PC-3 (cell line): Measurements from ENCODE around the gene CAMK4. TPM values are rescaled to one million over a fixed set of nuclear protein-coding genes. Genes with fewer than 3 reads are reported as not detected.

Source experiments
- ATAC-seq: fragments of 200-7000 bp; cut with Tn5 transposase; 2 replicates; pipeline ENCODE4 v1.9.1; 2020; ENCODE audit warnings: mild to moderate bottlenecking, moderate library complexity
- BruUV-seq: library from RNA; stranded (reverse); fragments of 400-500 nt; replicated peaks from 2 replicates; lab custom pipeline; 2021; lab: Mats Ljungman, UMichigan
- CTCF ChIA-PET: fragments of 300-600 bp; sonication (Branson Sonifier 250); formaldehyde crosslinking; loops from one replicate; lab custom pipeline; 2022; ENCODE audit warnings: antibody characterized with exemption; lab: Charles Lee
- POLR2A ChIA-PET: fragments of 300-600 bp; sonication (Branson Sonifier 250); formaldehyde crosslinking; loops from one replicate; lab custom pipeline; 2022; ENCODE audit warnings: antibody characterized with exemption; ENCODE audit not compliant: unreplicated experiment; lab: Charles Lee
- DNase-seq: peaks from one replicate; pipeline ENCODE4 v3.0.0-alpha.2; 2015
- H2AFZ ChIP-seq: fragments of 300-600 bp; sonication (generic); 2 replicates; pipeline ENCODE4 v1.6.0; 2016; ENCODE audit warnings: antibody characterized with exemption, low read length
- H3F3A ChIP-seq: fragments of 300-600 bp; sonication (generic); one replicate; pipeline ENCODE4 v1.6.0; 2017; ENCODE audit warnings: antibody characterized with exemption, low read length, control low read depth, mild to moderate bottlenecking; ENCODE audit not compliant: unreplicated experiment
- H3K27ac ChIP-seq: fragments of 300-600 bp; sonication (generic); 2 replicates; pipeline ENCODE4 v1.5.1; 2016; ENCODE audit warnings: mild to moderate bottlenecking, low read length
- H3K27me3 ChIP-seq: fragments of 300-600 bp; sonication (generic); 2 replicates; pipeline ENCODE4 v1.6.1; 2016; ENCODE audit warnings: low read length, mixed read lengths
- H3K36me3 ChIP-seq: fragments of 300-600 bp; sonication (generic); 2 replicates; pipeline ENCODE4 v1.6.1; 2016; ENCODE audit warnings: low read depth, mixed run types, low read length, mixed read lengths
- H3K4me1 ChIP-seq: fragments of 300-600 bp; sonication (generic); 2 replicates; pipeline ENCODE4 v1.5.1; 2016; ENCODE audit warnings: low read length; ENCODE audit not compliant: insufficient read depth
- H3K4me2 ChIP-seq: fragments of 300-600 bp; sonication (generic); 2 replicates; pipeline ENCODE4 v1.6.0; 2016; ENCODE audit warnings: low read length
- H3K4me3 ChIP-seq: fragments of 300-600 bp; sonication (generic); 2 replicates; pipeline ENCODE4 v1.5.1; 2016; ENCODE audit warnings: mild to moderate bottlenecking, low read length, mixed read lengths
- H3K79me2 ChIP-seq: fragments of 300-600 bp; sonication (generic); 2 replicates; pipeline ENCODE4 v1.6.1; 2017; ENCODE audit warnings: low read length, mixed read lengths
- H3K9ac ChIP-seq: fragments of 300-600 bp; sonication (generic); 2 replicates; pipeline ENCODE4 v1.6.0; 2016; ENCODE audit warnings: mild to moderate bottlenecking, low read length
- H3K9me2 ChIP-seq: fragments of 300-600 bp; sonication (generic); replicated peaks from 2 replicates; pipeline ENCODE4 v1.6.1; 2016; ENCODE audit warnings: mixed run types, low read length, mixed read lengths
- H3K9me3 ChIP-seq: fragments of 300-600 bp; sonication (generic); 2 replicates; pipeline ENCODE4 v1.6.1; 2016; ENCODE audit warnings: low read length, mixed read lengths
- H4K20me1 ChIP-seq: fragments of 300-600 bp; sonication (generic); 2 replicates; pipeline ENCODE4 v1.6.1; 2016; ENCODE audit warnings: low read length, mixed read lengths
- EZH2 ChIP-seq: fragments of 300-600 bp; sonication (generic); IDR thresholded peaks from one replicate; pipeline ENCODE4 v1.6.1; 2017; ENCODE audit warnings: antibody characterized with exemption, mild to moderate bottlenecking, low read length; ENCODE audit not compliant: unreplicated experiment
- EZH2phosphoT487 ChIP-seq: fragments of 300-600 bp; sonication (generic); IDR thresholded peaks from 2 replicates; pipeline ENCODE4 v1.6.1; 2018; ENCODE audit warnings: mild to moderate bottlenecking, antibody characterized with exemption, low read length, borderline replicate concordance
- intact Hi-C: fragments of 100-400 bp; cut with micrococcal nuclease; formaldehyde crosslinking; loops from 2 replicates; pipeline ENCODE4 v1.9.0; 2023
- total RNA-seq: library from RNA; depleted of rRNA; stranded (reverse); fragments of >200 nt; gene quantifications from 2 replicates; pipeline ENCODE4 v1.2.3, GENCODE V29; 2014
- TF ChIP-seq, protein P1 (sequence below): fragments of 300-600 bp; sonication (generic); conservative IDR thresholded peaks from 2 replicates; pipeline ENCODE4 v1.5.1; 2017; ENCODE audit warnings: antibody characterized with exemption, low read depth, mild to moderate bottlenecking, low read length

The CAMK4 gene
- total RNA-seq, 1 experiment from 2014 or later = 0.55 TPM

DNA sequence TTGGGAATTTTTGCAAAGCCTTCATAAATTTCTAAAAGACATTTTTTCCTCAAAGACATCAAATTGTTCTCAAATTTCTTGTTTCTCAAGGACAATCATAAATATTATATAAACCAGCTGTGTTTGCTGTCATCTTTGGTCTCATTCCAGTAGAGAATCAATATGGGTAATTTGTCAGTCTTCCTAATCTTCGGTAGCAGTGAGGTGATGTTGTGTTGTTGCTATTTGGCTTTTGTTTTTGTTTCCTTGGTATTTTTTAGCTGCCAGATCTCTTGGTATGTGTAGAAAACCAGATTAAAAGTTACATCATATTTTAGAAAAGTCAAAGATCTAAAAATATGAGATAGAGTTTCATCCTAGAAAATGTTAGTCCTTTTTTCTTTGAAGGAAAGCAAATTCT, 87.5 kb downstream of the CAMK4 start:
- H3K4me2 ChIP-seq = no peak overlapping the region
- no peak overlapping the region for H3K4me3 ChIP-seq
- H3K4me1 ChIP-seq = no peaks in the 10 kb centered on the region
- H3K9me3 ChIP-seq = no peaks in the 10 kb centered on the region
- peaks cover 72% of the 10 kb centered on the region for H3K27me3 ChIP-seq
- ChIA-PET POLR2A (no interaction called here), CTCF (no interaction called here)
- H3F3A ChIP-seq = no peaks in the 10 kb centered on the region
- H3K27ac ChIP-seq = no peak overlapping the region
- TF ChIP-seq, protein P1, sequence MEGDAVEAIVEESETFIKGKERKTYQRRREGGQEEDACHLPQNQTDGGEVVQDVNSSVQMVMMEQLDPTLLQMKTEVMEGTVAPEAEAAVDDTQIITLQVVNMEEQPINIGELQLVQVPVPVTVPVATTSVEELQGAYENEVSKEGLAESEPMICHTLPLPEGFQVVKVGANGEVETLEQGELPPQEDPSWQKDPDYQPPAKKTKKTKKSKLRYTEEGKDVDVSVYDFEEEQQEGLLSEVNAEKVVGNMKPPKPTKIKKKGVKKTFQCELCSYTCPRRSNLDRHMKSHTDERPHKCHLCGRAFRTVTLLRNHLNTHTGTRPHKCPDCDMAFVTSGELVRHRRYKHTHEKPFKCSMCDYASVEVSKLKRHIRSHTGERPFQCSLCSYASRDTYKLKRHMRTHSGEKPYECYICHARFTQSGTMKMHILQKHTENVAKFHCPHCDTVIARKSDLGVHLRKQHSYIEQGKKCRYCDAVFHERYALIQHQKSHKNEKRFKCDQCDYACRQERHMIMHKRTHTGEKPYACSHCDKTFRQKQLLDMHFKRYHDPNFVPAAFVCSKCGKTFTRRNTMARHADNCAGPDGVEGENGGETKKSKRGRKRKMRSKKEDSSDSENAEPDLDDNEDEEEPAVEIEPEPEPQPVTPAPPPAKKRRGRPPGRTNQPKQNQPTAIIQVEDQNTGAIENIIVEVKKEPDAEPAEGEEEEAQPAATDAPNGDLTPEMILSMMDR = no peak
- TF ChIP-seq EZH2phosphoT487 (no peak), EZH2 (no peak)
- DNase-seq (no peak), ATAC-seq (no peak)
- intact Hi-C loops = no loop called here
- no peaks in the 10 kb centered on the region for H3K9me2 ChIP-seq
- H4K20me1 ChIP-seq = no peaks in the 10 kb centered on the region
- no peaks in the 10 kb centered on the region for H3K79me2 ChIP-seq
- no peak overlapping the region for H2AFZ ChIP-seq
- H3K36me3 ChIP-seq = no peaks in the 10 kb centered on the region
- BruUV-seq = no TSS peak
- no peak overlapping the region for H3K9ac ChIP-seq

DNA sequence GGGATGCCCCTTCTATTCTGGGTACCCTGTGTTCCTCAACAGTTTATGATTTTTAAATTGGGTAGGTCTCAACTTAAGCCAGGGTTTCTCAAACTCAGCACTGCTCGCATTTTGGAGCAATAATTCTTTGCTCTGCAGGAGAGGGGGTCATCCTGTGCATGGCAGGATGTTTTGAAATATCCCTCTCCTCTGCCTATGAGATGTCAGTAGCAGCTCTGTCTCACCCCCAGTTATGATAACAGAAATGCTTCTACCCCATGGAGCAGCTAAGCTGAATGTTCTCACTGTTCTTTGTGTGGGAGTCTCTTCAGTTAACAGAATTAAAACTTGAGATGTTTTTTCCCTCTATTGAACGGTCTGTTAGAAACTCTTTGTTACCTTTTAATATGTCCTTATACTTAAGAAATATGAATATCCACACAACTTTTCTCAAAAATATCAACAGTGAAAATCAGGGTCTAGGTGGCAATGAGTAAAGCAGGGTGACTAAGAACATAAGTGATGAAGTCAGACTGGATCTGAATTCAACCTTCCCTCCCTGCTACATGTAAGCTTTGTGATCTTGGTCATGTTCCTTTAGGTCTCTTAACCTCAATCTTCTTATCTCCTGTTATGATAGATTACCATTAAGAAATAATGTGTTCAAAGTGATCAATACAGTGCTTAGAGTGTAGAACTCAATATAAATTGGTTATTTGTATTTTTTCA, 89.0 kb downstream of the CAMK4 start:
- Histone ChIP-seq H3K79me2 (no peaks in the 10 kb centered on the region), H3K4me1 (no peaks in the 10 kb centered on the region), H3K27ac (no peak overlapping the region), H3K9me2 (no peaks in the 10 kb centered on the region), H3K9ac (no peak overlapping the region), H4K20me1 (no peaks in the 10 kb centered on the region), H2AFZ (no peak overlapping the region), H3K4me2 (no peak overlapping the region), H3K27me3 (peaks cover 87% of the 10 kb centered on the region), H3K9me3 (no peaks in the 10 kb centered on the region), H3K4me3 (no peak overlapping the region), H3K36me3 (no peaks in the 10 kb centered on the region), H3F3A (no peaks in the 10 kb centered on the region)
- CTCF ChIA-PET = no interaction called here
- TF ChIP-seq EZH2phosphoT487 (no peak), EZH2 (no peak)
- TF ChIP-seq, protein P1 = no peak
- no TSS peak for BruUV-seq
- no peak for ATAC-seq
- intact Hi-C loops = no loop called here
- POLR2A ChIA-PET = no interaction called here
- no peak for DNase-seq

DNA sequence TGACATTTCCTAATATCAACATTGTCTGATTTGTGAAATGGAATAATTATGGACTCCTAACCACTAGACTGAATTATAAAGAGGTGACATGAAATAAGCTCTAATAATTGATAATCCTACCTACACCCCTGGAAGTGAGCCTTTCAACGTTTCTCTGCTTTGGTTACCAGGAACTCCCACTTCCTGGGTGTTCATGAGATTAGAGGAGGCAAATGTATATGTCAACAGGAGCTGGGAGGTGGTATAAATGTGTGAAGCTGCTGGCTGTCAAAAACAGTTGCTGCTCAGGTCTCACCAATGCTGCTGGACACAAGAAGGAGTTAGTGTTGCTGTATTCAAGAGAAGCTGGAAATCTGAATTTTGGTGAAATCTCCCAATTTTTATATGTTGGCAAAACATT, 96.8 kb downstream of the CAMK4 start:
- Histone ChIP-seq H3K27me3 (peaks cover 27% of the 10 kb centered on the region), H2AFZ (no peak overlapping the region), H3K27ac (no peak overlapping the region), H3K4me2 (no peak overlapping the region), H3K4me3 (no peak overlapping the region), H3K9me3 (no peaks in the 10 kb centered on the region), H3K79me2 (no peaks in the 10 kb centered on the region), H3K9ac (no peak overlapping the region), H3K4me1 (no peaks in the 10 kb centered on the region), H3F3A (no peaks in the 10 kb centered on the region), H3K9me2 (no peaks in the 10 kb centered on the region), H4K20me1 (no peaks in the 10 kb centered on the region), H3K36me3 (no peaks in the 10 kb centered on the region)
- ATAC-seq (no peak), DNase-seq (no peak)
- TF ChIP-seq, protein P1 = no peak
- TF ChIP-seq EZH2 (no peak), EZH2phosphoT487 (no peak)
- intact Hi-C loops = no loop called here
- BruUV-seq = no TSS peak
- POLR2A ChIA-PET = no interaction called here
- CTCF ChIA-PET = no interaction called here
